Liver (tissue), 3 donors: ENCODE results near the gene NADK.

Source experiments
- ATF3 ChIP-seq: IDR thresholded peaks from 2 replicates; pipeline ENCODE4 v1.6.1; 2016; ENCODE audit warnings: antibody characterized with exemption
- JUND ChIP-seq, 2 donors: IDR thresholded peaks; 2 replicates each; pipeline ENCODE4 v1.6.1; 2016; ENCODE audit warnings: antibody characterized with exemption in 2 of 2
- RAD21 ChIP-seq, 2 donors: IDR thresholded peaks; 2 replicates each; pipeline ENCODE4 v1.6.1; 2016; ENCODE audit warnings: antibody characterized with exemption in 2 of 2, mild to moderate bottlenecking in 2 of 2
- REST ChIP-seq: IDR thresholded peaks from 2 replicates; pipeline ENCODE4 v1.6.1; 2016; ENCODE audit warnings: antibody characterized with exemption, mild to moderate bottlenecking
- SP1 ChIP-seq: IDR thresholded peaks from 2 replicates; pipeline ENCODE4 v1.6.1; 2018; ENCODE audit warnings: antibody characterized with exemption, mild to moderate bottlenecking
- TAF1 ChIP-seq: conservative IDR thresholded peaks from 2 replicates; pipeline ENCODE4 v1.6.1; 2016; ENCODE audit warnings: antibody characterized with exemption, mild to moderate bottlenecking
- TF ChIP-seq, protein P1 (sequence below): fragments of 150-350 bp; IDR thresholded peaks from 2 replicates; pipeline ENCODE4 v1.5.1; 2017; ENCODE audit warnings: improper control_type of control experiment, low read depth, low read length; ENCODE audit not compliant: missing input control
- TF ChIP-seq, protein P2 (sequence below): IDR thresholded peaks from 2 replicates; pipeline ENCODE4 v1.6.1; 2016; ENCODE audit warnings: antibody characterized with exemption
- TF ChIP-seq, protein P3 (sequence below): IDR thresholded peaks from 2 replicates; pipeline ENCODE4 v1.6.1; 2016; ENCODE audit warnings: antibody characterized with exemption
- donor health status: healthy.
- donor health status: healthy.

GRCh38 chr1:1763657-1764621 lies 14.3 kb downstream of the NADK start:
- TF ChIP-seq, protein P1, sequence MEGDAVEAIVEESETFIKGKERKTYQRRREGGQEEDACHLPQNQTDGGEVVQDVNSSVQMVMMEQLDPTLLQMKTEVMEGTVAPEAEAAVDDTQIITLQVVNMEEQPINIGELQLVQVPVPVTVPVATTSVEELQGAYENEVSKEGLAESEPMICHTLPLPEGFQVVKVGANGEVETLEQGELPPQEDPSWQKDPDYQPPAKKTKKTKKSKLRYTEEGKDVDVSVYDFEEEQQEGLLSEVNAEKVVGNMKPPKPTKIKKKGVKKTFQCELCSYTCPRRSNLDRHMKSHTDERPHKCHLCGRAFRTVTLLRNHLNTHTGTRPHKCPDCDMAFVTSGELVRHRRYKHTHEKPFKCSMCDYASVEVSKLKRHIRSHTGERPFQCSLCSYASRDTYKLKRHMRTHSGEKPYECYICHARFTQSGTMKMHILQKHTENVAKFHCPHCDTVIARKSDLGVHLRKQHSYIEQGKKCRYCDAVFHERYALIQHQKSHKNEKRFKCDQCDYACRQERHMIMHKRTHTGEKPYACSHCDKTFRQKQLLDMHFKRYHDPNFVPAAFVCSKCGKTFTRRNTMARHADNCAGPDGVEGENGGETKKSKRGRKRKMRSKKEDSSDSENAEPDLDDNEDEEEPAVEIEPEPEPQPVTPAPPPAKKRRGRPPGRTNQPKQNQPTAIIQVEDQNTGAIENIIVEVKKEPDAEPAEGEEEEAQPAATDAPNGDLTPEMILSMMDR: no peak
- TF ChIP-seq SP1 (peak; percentile 70), RAD21 (IDR thresholded peaks at IDR 0.05) (peak; percentile 51 to 61), ATF3 (no peak), TAF1 (no peak), REST (peak; percentile 40), JUND (IDR thresholded peaks at IDR 0.05) (no peak)
- TF ChIP-seq, protein P2, sequence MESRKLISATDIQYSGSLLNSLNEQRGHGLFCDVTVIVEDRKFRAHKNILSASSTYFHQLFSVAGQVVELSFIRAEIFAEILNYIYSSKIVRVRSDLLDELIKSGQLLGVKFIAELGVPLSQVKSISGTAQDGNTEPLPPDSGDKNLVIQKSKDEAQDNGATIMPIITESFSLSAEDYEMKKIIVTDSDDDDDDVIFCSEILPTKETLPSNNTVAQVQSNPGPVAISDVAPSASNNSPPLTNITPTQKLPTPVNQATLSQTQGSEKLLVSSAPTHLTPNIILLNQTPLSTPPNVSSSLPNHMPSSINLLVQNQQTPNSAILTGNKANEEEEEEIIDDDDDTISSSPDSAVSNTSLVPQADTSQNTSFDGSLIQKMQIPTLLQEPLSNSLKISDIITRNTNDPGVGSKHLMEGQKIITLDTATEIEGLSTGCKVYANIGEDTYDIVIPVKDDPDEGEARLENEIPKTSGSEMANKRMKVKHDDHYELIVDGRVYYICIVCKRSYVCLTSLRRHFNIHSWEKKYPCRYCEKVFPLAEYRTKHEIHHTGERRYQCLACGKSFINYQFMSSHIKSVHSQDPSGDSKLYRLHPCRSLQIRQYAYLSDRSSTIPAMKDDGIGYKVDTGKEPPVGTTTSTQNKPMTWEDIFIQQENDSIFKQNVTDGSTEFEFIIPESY: peak; percentile 49
- TF ChIP-seq, protein P3, sequence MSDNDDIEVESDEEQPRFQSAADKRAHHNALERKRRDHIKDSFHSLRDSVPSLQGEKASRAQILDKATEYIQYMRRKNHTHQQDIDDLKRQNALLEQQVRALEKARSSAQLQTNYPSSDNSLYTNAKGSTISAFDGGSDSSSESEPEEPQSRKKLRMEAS: peak; percentile 86
